Astrocyte (in vitro differentiated cells and primary cell): ENCODE measurements around the gene GRIK5.

Experiments used
- EZH2 ChIP-seq: IDR thresholded peaks from 2 replicates; pipeline ENCODE4 v1.6.1; 2012; ENCODE audit warnings: mild to moderate bottlenecking, low read length, inconsistent platforms; ENCODE audit not compliant: insufficient read depth
- TF ChIP-seq, protein P1 (sequence below): IDR thresholded peaks from 2 replicates; pipeline ENCODE4 v1.5.1; 2011; ENCODE audit warnings: low read depth, mild to moderate bottlenecking, inconsistent platforms, low read length, moderate library complexity; ENCODE audit not compliant: insufficient read depth

DNA sequence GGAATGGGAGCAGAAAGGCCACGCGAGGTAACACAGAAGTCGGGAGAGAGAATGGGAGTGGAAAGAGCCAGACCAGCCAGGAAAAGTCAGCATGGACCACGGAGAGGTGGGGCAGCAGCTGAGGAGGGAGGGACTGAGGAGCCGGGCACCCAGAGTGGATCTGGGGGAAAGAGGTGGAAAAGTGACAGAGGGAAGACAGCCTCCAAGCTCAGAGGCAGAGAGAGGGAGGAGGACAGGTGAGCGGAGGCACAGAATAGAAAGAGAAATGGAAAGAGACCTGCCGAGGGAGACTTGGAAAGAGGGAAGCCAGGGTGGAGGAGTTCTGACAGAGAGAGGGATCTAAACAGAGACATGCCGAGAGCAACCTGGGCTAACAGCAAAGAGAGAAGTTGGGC is 1.6 kb downstream of the GRIK5 start:
- TF ChIP-seq, protein P1, sequence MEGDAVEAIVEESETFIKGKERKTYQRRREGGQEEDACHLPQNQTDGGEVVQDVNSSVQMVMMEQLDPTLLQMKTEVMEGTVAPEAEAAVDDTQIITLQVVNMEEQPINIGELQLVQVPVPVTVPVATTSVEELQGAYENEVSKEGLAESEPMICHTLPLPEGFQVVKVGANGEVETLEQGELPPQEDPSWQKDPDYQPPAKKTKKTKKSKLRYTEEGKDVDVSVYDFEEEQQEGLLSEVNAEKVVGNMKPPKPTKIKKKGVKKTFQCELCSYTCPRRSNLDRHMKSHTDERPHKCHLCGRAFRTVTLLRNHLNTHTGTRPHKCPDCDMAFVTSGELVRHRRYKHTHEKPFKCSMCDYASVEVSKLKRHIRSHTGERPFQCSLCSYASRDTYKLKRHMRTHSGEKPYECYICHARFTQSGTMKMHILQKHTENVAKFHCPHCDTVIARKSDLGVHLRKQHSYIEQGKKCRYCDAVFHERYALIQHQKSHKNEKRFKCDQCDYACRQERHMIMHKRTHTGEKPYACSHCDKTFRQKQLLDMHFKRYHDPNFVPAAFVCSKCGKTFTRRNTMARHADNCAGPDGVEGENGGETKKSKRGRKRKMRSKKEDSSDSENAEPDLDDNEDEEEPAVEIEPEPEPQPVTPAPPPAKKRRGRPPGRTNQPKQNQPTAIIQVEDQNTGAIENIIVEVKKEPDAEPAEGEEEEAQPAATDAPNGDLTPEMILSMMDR = no peak
- TF ChIP-seq EZH2 = no peak
